MG63 (cell line): Measurements from ENCODE around the gene GAS2L1. TPM values are rescaled to one million over a fixed set of nuclear protein-coding genes. Genes with fewer than 3 reads are reported as not detected.

ENCODE experiments used
- DNase-seq: peaks from one replicate; pipeline ENCODE4 v3.0.0-alpha.2; 2020
- H3K27me3 ChIP-seq: fragments of 250-450 bp; sonication (Bioruptor Pico); 2 replicates; pipeline ENCODE4 v1.5.1; 2020; ENCODE audit warnings: mild to moderate bottlenecking, moderate library complexity
- H3K36me3 ChIP-seq: fragments of 250-450 bp; sonication (Bioruptor Pico); 2 replicates; pipeline ENCODE4 v1.5.1; 2020; ENCODE audit warnings: mild to moderate bottlenecking, moderate library complexity
- H3K4me3 ChIP-seq: fragments of 250-450 bp; sonication (Bioruptor Pico); 2 replicates; pipeline ENCODE4 v1.5.1; 2020; ENCODE audit warnings: mild to moderate bottlenecking, moderate library complexity
- H3K9me3 ChIP-seq: fragments of 250-450 bp; sonication (Bioruptor Pico); 2 replicates; pipeline ENCODE4 v1.5.1; 2020; ENCODE audit warnings: mild to moderate bottlenecking, moderate library complexity
- total RNA-seq: library from RNA; depleted of rRNA; stranded (reverse); fragments of >200 nt; shearing (Covaris generic); gene quantifications from 2 replicates; pipeline ENCODE4 v1.2.3, GENCODE V29; 2014; ENCODE audit warnings: low replicate concordance

The GAS2L1 gene
- total RNA-seq, 1 experiment from 2014 or later, result 15.5 TPM

- no peaks in the 10 kb centered on the region for H3K27me3 ChIP-seq
- no peaks in the 10 kb centered on the region for H3K9me3 ChIP-seq
- peaks cover 44% of the 10 kb centered on the region for H3K36me3 ChIP-seq
- no peak overlapping the region for H3K4me3 ChIP-seq
- no peak for DNase-seq
Observed at GRCh38 chr22:29301716-29302401, 4.6 kb upstream of the GAS2L1 start.

- DNase-seq, result no peak
- H3K9me3 ChIP-seq, result no peaks in the 10 kb centered on the region
- H3K36me3 ChIP-seq, result peaks cover 40% of the 10 kb centered on the region
- no peaks in the 10 kb centered on the region for H3K27me3 ChIP-seq
- H3K4me3 ChIP-seq, result no peak overlapping the region
Observed at GRCh38 chr22:29302402-29302680, 4.1 kb upstream of the GAS2L1 start.

- H3K9me3 ChIP-seq, result no peaks in the 10 kb centered on the region
- DNase-seq, result no peak
- H3K4me3 ChIP-seq, result no peak overlapping the region
- H3K36me3 ChIP-seq, result peaks cover 34% of the 10 kb centered on the region
- H3K27me3 ChIP-seq, result no peaks in the 10 kb centered on the region
Observed at GRCh38 chr22:29302681-29303465, 3.6 kb upstream of the GAS2L1 start.

GRCh38 chr22:29305836-29306174 lies 645 bp upstream of the GAS2L1 start:
- Histone ChIP-seq H3K9me3 (no peaks in the 10 kb centered on the region), H3K4me3 (peak overlapping the region; percentile 83; the same call in 1 of the 2 replicates), H3K36me3 (peaks cover 10% of the 10 kb centered on the region), H3K27me3 (no peaks in the 10 kb centered on the region)
- no peak for DNase-seq

GRCh38 chr22:29306835-29307595 lies 565 bp downstream of the GAS2L1 start:
- Histone ChIP-seq H3K27me3 (no peaks in the 10 kb centered on the region), H3K4me3 (peak overlapping the region; percentile 83), H3K36me3 (peaks cover 9% of the 10 kb centered on the region), H3K9me3 (no peaks in the 10 kb centered on the region)
- peak; percentile 81 for DNase-seq

GRCh38 chr22:29307596-29308147 lies 1.2 kb downstream of the GAS2L1 start:
- no peaks in the 10 kb centered on the region for H3K9me3 ChIP-seq
- H3K4me3 ChIP-seq, result peak overlapping the region; percentile 83
- peaks cover 14% of the 10 kb centered on the region for H3K36me3 ChIP-seq
- no peaks in the 10 kb centered on the region for H3K27me3 ChIP-seq
- DNase-seq, result no peak

GRCh38 chr22:29308148-29308790 lies 1.8 kb downstream of the GAS2L1 start:
- no peak for DNase-seq
- Histone ChIP-seq H3K9me3 (no peaks in the 10 kb centered on the region), H3K36me3 (peaks cover 14% of the 10 kb centered on the region), H3K27me3 (no peaks in the 10 kb centered on the region), H3K4me3 (peak overlapping the region; percentile 83)

GRCh38 chr22:29308791-29309262 lies 2.4 kb downstream of the GAS2L1 start:
- no peaks in the 10 kb centered on the region for H3K27me3 ChIP-seq
- H3K4me3 ChIP-seq, result no peak overlapping the region
- DNase-seq, result no peak

GRCh38 chr22:29309332-29310064 lies 3.0 kb downstream of the GAS2L1 start:
- DNase-seq, result no peak
- no peaks in the 10 kb centered on the region for H3K9me3 ChIP-seq
- H3K36me3 ChIP-seq, result peaks cover 14% of the 10 kb centered on the region
- H3K27me3 ChIP-seq, result no peaks in the 10 kb centered on the region; the same call in 1 of the 2 replicates
- H3K4me3 ChIP-seq, result no peak overlapping the region

More at GRCh38 chr22:29308791-29309262, 2.4 kb downstream of the GAS2L1 start:
- Histone ChIP-seq H3K9me3 (no peaks in the 10 kb centered on the region), H3K36me3 (peaks cover 14% of the 10 kb centered on the region)

GRCh38 chr22:29310065-29310862 lies 3.8 kb downstream of the GAS2L1 start:
- H3K4me3 ChIP-seq, result no peak overlapping the region
- H3K27me3 ChIP-seq, result peaks cover 5% of the 10 kb centered on the region; the same call in 1 of the 2 replicates
- H3K9me3 ChIP-seq, result no peaks in the 10 kb centered on the region
- DNase-seq, result no peak
- peaks cover 14% of the 10 kb centered on the region for H3K36me3 ChIP-seq

GRCh38 chr22:29310863-29311339 lies 4.5 kb downstream of the GAS2L1 start:
- H3K36me3 ChIP-seq, result peaks cover 14% of the 10 kb centered on the region
- H3K27me3 ChIP-seq, result peaks cover 5% of the 10 kb centered on the region; the same call in 1 of the 2 replicates
- no peaks in the 10 kb centered on the region for H3K9me3 ChIP-seq
- H3K4me3 ChIP-seq, result no peak overlapping the region
- peak; percentile 94 for DNase-seq

GRCh38 chr22:29311464-29312217 lies 5.2 kb downstream of the GAS2L1 start:
- no peak overlapping the region for H3K4me3 ChIP-seq
- H3K9me3 ChIP-seq, result no peaks in the 10 kb centered on the region
- peaks cover 14% of the 10 kb centered on the region for H3K36me3 ChIP-seq
- H3K27me3 ChIP-seq, result peaks cover 5% of the 10 kb centered on the region; the same call in 1 of the 2 replicates
- no peak for DNase-seq

GRCh38 chr22:29312218-29313125 lies 6.0 kb downstream of the GAS2L1 start:
- H3K4me3 ChIP-seq, result no peak overlapping the region
- H3K27me3 ChIP-seq, result peaks cover 5% of the 10 kb centered on the region; the same call in 1 of the 2 replicates
- DNase-seq, result no peak
- H3K36me3 ChIP-seq, result peaks cover 14% of the 10 kb centered on the region
- no peaks in the 10 kb centered on the region for H3K9me3 ChIP-seq
